ENCODE measurements around the gene EEF1E1. TPM values are rescaled to one million over a fixed set of nuclear protein-coding genes. Genes with fewer than 3 reads are reported as not detected.

Gene EEF1E1
- polyA plus RNA-seq, 1 donor from 2014 or later: 113 TPM

DNA sequence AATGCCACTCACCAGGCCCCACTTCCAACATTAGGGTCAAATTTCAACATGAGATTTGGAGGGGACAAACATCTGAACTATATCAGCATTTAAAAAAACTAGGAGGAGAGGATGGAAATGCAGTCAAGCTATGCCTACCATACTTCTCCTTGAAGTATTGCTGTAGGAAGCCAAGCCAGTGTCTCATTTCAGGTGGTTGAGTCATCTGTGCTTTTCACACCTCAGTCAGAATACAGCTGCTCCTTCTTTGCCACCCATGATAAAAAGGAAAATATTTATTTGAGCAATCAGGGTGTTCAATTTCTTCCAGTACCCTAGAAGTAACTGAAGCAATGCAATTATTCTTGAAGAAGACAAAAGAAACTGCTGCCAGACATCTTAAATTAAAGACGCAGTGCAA, 47.0 kb upstream of the EEF1E1 start:
- Histone ChIP-seq H3K9me3 (ENCODE audit: low read length) (no peaks in the 10 kb centered on the region), H3K4me3 (ENCODE audit: low read length) (no peak overlapping the region), H3K27me3 (ENCODE audit: insufficient read depth, low read depth, low read length) (no peaks in the 10 kb centered on the region), H3F3A (ENCODE audit: insufficient read depth, low read length, poor library complexity, severe bottlenecking) (no peaks in the 10 kb centered on the region), H3K36me3 (ENCODE audit: insufficient read depth, low read length) (no peaks in the 10 kb centered on the region), H3K27ac (ENCODE audit: low read length) (no peak overlapping the region), H3K4me2 (ENCODE audit: low read length) (no peak overlapping the region), H4K20me1 (ENCODE audit: insufficient read depth) (no peaks in the 10 kb centered on the region), H2AFZ (ENCODE audit: low read depth, low read length) (no peak overlapping the region), H3K9me2 (ENCODE audit: insufficient read depth, low read length) (no peaks in the 10 kb centered on the region), H3K9ac (ENCODE audit: low read length) (no peak overlapping the region), H3K79me2 (replicated peaks; ENCODE audit: insufficient read depth, low read length) (no peaks in the 10 kb centered on the region)
- TF ChIP-seq SMC3 (conservative IDR thresholded peaks at IDR 0.05; ENCODE audit: poor library complexity): no peak
- TF ChIP-seq, protein P1, sequence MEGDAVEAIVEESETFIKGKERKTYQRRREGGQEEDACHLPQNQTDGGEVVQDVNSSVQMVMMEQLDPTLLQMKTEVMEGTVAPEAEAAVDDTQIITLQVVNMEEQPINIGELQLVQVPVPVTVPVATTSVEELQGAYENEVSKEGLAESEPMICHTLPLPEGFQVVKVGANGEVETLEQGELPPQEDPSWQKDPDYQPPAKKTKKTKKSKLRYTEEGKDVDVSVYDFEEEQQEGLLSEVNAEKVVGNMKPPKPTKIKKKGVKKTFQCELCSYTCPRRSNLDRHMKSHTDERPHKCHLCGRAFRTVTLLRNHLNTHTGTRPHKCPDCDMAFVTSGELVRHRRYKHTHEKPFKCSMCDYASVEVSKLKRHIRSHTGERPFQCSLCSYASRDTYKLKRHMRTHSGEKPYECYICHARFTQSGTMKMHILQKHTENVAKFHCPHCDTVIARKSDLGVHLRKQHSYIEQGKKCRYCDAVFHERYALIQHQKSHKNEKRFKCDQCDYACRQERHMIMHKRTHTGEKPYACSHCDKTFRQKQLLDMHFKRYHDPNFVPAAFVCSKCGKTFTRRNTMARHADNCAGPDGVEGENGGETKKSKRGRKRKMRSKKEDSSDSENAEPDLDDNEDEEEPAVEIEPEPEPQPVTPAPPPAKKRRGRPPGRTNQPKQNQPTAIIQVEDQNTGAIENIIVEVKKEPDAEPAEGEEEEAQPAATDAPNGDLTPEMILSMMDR (IDR thresholded peaks at IDR 0.05; ENCODE audit: poor library complexity, severe bottlenecking): no peak
- no peak for TF ChIP-seq MXI1 (conservative IDR thresholded peaks at IDR 0.05; ENCODE audit: poor library complexity, severe bottlenecking)
- no peak for TF ChIP-seq EP300 (conservative IDR thresholded peaks at IDR 0.05; ENCODE audit: poor library complexity, severe bottlenecking)
- no peak for TF ChIP-seq RAD21 (conservative IDR thresholded peaks at IDR 0.05)
- TF ChIP-seq POLR2AphosphoS5 (IDR thresholded peaks at IDR 0.05): no peak
- TF ChIP-seq REST (IDR thresholded peaks at IDR 0.05; ENCODE audit: borderline replicate concordance): no peak
- TF ChIP-seq EZH2 (IDR thresholded peaks at IDR 0.05; ENCODE audit: borderline replicate concordance, insufficient read depth, low read length, poor library complexity, severe bottlenecking): no peak
- no peak for TF ChIP-seq TAF1 (IDR thresholded peaks at IDR 0.05; ENCODE audit: low read depth)

GRCh38 chr6:8143945-8144344, 41.6 kb upstream of the EEF1E1 start:
- Histone ChIP-seq H4K20me1 (ENCODE audit: insufficient read depth) (no peaks in the 10 kb centered on the region), H3K27ac (ENCODE audit: low read length) (no peak overlapping the region), H3K9ac (ENCODE audit: low read length) (no peak overlapping the region), H3K27me3 (ENCODE audit: insufficient read depth, low read depth, low read length) (no peaks in the 10 kb centered on the region), H3K9me2 (ENCODE audit: insufficient read depth, low read length) (no peaks in the 10 kb centered on the region), H2AFZ (ENCODE audit: low read depth, low read length) (no peak overlapping the region), H3K4me2 (ENCODE audit: low read length) (no peak overlapping the region), H3K9me3 (ENCODE audit: low read length) (no peaks in the 10 kb centered on the region), H3K4me3 (ENCODE audit: low read length) (no peak overlapping the region), H3K79me2 (replicated peaks; ENCODE audit: insufficient read depth, low read length) (no peaks in the 10 kb centered on the region), H3F3A (ENCODE audit: insufficient read depth, low read length, poor library complexity, severe bottlenecking) (no peaks in the 10 kb centered on the region), H3K36me3 (ENCODE audit: insufficient read depth, low read length) (no peaks in the 10 kb centered on the region)
- no peak for TF ChIP-seq POLR2AphosphoS5 (IDR thresholded peaks at IDR 0.05)
- TF ChIP-seq REST (IDR thresholded peaks at IDR 0.05; ENCODE audit: borderline replicate concordance): no peak
- no peak for TF ChIP-seq EP300 (conservative IDR thresholded peaks at IDR 0.05; ENCODE audit: poor library complexity, severe bottlenecking)
- TF ChIP-seq, protein P1 (IDR thresholded peaks at IDR 0.05; ENCODE audit: poor library complexity, severe bottlenecking): no peak
